NCI-H187 (cell line): ENCODE results near the gene GLRA1.
"Not testable (repeated sequence)": the region's sequence is repeated elsewhere in the genome, so short reads cannot be mapped to it uniquely, and the experiment has no call there.

Experiments used
- DNase-seq, 2 experiments: peaks; one replicate each; lab custom pipeline; 2025; lab: John Stamatoyannopoulos, UW

GLRA1 gene

DNA sequence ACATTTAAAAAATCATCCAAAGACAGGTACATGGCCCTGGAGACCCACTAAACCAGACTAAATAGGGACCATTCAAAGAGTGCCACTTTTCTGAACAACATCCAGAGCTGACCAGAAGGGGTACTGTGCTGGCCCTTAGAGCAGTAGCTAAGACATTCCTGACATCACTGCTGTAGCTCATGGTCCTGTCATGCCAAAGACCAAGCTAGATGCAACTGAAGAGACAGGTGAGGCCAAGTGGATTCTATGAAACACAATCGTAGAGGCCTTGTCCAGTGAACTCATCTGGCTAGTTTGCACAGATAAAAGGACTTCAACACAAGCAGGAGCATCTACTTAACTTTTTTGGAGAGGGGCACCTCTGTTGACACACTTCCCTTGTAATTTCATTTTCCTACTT lies 109.6 kb downstream of the GLRA1 start:
- DNase-seq, result peak in 1 of 2 experiments; percentile 30

DNA sequence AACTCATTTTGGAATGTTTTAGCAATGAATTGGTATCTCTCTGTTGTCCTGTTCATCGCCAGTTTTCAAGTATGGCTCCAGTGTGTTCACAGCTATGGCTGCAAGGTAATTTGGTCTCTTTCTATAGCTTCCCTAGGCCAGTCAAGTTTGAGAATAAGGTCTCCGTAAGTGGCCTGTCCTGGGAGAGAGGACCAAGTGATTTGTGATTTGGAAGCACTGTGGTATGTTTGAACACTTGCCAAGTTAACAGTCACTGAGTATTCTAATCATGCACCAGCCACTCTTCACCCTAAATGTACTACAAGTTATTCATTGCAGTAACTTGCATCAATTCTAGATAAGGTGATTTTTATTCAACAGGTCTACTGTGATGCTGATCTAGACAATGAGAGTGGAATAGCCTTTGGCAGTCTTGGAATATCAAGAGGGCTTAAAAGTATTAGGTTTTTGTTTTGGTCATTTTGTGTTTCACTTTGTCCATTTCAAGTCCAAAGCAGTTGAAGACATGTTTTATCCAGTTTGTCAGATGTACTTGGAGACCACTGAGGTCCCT lies 111.8 kb downstream of the GLRA1 start:
- DNase-seq, result no peak

DNA sequence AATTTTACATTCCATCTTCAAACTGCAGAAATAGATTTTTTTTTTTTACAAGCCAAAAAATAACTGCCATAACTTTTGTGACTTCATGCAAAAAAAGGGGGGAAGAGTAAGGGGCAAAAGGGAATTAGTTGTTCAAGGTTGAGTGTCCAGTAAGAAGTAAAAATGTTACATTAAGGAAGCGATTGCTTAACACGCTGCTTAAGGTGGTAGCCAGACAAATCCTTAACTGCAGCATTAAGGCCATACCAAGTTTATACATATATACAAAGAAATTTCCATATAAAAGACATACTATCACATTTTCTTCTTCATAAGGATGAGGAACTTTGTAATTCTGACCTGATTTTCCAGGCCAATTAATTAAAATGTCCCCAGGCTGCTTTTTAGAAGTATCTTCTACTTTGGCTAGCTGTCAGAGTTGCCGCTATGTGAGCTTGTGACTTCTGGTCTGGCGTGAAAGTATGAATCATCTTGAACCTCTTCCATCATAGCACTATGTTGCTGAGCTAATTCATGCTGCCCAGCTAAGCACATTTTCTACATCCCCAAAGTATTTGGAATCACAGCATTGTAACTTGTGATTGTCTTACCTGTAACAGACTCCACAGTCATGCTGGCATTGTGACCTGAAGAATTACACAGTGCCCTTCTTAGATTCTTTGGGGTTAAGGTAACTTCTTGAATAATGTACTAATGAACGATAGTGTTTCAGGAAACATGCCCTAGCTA lies 112.9 kb downstream of the GLRA1 start:
- DNase-seq, result no peak

DNA sequence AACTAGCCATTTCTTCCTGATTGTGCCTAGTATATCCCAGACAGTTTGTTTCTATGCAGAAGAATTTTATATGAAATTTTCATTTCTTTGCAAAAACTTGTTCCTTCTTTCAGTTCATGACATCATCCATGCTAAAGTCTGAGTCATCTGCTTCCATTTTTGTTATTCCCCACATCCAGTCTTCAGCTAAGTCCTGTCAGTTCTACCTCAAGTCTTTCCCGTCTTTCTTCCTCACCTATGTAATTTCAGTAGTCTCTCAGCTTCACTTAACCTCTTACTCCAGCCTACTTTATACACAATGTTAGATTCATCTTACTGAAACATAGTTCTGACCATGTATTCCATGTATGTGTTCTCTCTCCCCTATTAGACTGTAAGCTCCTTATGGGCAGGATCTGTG lies 113.8 kb downstream of the GLRA1 start:
- DNase-seq, result no peak

DNA sequence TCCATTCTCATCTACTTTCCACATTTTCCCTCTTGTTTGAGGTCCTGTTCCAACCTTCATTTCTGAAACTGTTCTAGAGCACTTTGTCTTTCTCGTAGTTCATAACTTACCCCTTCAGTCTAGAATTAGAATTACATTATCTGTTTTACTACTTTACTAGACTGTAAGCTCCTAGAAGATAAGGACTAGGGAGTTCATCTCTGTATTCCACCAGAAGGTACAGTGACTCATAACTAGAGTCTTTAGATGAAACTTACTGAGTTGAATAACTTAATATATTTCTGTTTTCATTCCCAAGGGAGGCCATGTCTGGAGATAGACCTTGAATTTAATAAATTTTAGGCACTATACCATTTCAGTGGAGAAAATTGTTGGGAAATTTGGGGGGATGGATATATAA lies 114.2 kb downstream of the GLRA1 start:
- DNase-seq, result no peak

DNA sequence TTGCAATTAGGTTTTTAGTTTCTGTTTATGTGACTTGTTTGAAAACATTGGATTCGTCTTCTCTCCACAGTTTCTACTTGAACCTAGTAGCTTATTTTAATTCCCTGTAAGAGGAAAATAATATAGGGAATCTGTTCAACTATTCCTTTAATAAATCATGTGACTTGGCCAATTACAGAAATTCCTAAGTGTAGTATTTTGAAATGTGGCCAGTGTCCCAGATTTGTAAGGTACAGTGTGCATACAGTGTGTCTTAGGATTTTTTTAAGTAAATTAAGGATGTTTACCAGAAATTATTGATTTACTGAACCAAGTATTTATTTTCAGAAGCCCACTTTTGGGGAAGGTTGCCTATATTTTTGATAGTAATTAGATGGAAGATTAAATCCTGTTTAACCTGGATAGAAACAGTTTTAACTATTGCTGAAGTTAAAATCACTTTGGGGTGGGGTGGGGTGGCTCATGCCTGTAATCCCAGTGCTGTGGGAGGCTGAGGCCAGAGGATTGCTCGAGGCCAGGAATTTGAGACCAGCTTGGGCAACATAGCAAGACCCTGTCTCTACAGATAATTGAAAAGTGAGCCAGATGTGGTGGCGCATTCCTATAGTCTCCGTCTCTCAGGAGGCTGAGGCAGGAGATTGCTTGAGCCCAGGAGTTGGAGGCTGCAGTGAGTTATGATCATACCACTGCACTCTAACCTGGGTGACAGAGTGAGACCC lies 116.0 kb downstream of the GLRA1 start:
- DNase-seq, result no peak

DNA sequence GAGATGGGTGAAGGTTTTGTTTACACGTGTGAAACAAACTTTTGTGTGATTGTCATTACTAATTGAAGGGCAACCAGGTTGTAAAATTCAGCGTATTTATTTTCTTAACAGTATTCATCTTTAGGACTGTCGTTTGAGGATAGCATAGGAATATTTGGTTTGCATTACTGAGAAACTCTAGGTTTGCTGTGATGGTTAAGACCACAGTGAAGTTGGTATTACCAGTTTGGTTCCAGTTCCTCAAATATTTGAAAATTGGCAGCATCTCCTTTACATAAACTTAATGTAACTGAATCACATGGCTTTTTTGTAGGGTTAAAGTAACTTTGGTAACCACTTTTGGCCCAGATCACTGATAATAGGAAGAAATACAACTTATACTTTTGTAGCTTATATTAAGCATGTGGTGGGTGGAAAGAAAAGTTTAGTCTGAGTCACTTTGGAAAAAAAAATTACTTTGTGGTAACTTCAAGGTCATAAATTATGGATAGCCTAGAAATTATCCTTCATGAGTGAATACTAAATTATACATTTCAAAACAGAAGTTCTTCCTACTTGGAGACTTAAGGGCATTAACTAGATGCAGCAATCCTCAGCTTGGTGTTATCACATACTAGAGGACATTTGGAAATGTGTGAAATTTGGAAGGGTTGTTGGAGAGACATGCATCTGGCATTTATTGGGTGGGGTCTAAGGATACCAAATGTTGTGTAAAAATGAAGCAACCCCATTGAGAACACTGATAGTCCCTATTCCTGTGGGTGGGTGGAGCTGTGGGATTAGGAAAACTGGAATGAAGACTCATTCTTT lies 119.0 kb downstream of the GLRA1 start:
- DNase-seq, result no peak

DNA sequence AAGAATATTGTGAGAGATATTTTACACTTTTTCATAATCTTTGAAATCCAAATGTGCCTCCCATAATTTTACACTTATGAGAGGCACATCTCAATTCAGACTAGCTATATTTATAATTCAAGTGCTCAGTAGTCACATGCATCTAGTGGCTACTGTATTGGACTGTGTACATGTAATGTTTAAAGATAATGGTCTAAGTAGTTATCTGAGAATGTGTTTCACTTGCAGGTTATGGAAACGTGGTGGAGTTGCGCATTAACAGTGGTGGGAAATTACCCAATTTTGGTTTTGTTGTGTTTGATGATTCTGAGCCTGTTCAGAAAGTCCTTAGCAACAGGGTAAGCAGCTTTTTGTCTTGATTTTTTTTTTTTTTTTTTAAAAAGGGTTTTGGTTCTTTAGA lies 124.1 kb downstream of the GLRA1 start:
- no peak for DNase-seq

DNA sequence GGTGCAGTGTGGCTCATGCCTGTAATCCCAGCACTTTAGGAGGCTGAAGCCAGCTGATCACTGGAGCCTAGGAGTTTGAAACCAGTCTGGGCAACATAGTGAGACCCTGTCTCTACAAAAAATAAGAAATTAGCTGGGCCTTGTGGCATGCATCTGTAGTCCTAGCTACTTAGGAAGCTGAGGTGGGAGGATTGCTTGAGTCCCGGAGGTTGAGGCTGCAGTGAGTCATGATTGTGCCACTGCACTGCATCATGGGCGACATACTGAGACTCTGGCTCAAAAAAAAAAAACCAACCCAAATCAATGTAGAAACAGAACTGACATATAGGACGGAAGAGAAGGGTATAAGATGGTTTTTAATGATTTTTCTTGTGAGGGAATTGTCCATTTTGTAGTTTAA lies 125.2 kb downstream of the GLRA1 start:
- DNase-seq, result no peak

DNA sequence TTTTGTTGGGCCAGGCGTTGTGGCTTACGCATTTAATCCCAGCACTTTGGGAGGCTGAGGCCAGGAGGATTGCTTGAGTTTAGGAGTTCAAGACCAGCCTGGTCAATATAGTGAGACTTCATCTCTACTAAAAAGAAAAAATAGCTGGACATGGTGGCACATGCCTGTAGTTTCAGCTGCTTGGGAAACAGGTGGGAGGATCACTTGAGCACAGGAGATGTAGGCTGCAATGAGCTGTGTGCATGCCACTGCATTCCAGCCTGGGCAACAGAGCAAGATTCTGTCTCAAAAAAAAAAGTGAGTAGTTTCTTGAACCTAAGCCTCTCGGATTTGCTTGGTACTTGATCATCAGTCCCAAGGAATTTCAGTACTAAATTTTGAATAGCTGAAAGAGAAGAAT lies 126.0 kb downstream of the GLRA1 start:
- no peak for DNase-seq

DNA sequence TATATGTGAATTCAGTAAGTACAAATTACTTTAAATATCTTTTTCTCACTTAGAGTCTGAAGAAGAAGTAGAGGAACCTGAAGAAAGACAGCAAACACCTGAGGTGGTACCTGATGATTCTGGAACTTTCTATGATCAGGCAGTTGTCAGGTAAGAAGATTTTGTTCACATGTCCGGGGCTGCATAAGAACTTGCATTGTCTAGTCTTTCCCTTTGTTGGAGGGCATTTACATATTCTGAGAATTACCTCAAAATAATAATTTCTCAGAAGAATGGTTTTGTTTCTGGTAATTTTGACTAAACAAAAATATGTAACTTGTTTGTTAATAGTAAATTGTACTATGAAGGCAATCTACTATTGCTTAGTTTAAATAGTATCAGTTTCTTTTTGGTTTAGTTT lies 129.2 kb downstream of the GLRA1 start:
- DNase-seq, result no peak

DNA sequence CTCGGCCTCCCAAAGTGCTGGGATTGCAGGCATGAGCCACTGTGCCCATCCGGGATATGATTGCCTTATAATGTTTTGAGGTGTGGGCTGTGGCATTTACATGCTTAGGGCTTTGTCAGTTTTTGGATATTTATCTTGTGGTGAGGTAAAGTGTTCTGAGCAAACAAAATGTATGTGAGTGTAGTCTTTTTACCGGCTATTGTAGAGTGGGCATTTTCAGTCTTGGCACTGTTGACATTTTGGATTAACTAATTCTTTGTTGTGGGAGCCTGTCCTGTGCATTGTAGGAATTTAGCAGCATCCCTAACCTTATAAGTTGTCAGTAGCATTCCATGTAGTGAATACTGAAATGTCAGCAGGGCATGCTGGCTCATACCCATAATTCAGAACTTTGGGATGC lies 131.3 kb downstream of the GLRA1 start:
- DNase-seq, result no peak

DNA sequence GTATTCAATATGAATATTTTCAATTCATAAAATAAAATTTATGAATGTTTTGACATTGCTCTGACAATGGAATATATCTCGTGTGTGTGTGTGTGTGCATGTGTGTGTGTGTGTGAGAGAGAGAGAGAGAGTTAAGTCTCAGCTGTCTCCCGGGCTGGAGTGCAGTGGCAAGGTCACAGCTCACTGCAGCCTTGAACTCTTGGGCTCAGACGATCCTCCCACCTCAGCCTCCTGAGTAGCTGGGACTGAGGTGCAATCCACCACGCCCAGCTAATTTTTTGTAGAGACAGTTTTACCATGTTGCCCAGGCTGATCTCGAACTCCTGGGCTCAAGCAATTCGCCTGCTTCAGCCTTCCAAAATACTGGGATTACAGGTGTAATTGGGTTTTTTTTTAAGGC lies 136.8 kb downstream of the GLRA1 start:
- no peak for DNase-seq

DNA sequence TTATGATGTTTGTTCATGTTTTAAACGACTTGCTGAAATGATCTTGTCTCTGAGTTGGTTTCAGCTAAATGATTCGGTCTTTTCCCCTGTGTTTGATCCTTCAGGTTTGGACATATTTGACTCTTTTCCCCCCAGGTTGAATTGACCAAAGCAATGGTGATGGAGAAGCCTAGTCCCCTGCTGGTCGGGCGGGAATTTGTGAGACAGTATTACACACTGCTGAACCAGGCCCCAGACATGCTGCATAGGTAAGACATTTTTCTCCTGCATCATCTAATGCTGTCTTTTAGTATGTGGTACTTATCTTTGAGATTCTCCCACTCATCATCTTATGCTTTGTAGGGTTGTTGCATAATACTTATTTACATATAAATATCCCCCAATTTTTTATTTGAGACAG lies 138.2 kb downstream of the GLRA1 start:
- DNase-seq, result no peak

DNA sequence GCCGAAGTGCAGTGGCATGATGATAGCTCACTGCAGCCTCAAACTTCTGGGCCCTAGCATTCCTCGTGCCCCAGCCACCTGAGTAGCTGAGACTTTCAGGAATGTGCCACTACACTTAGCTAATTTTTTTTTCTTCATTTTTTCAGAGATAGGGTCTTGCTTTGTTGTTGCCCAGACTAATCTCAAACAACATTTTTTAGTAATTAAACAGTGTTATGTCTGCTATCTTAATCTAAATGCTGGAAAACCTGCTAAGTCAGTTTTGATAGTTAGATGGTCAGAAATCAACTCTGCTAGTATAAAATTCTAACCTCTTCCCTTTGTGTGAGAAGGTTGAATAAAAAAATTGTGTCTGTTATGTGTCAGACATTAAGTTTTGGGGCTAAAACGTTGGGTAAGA lies 140.5 kb downstream of the GLRA1 start:
- DNase-seq, result no peak

DNA sequence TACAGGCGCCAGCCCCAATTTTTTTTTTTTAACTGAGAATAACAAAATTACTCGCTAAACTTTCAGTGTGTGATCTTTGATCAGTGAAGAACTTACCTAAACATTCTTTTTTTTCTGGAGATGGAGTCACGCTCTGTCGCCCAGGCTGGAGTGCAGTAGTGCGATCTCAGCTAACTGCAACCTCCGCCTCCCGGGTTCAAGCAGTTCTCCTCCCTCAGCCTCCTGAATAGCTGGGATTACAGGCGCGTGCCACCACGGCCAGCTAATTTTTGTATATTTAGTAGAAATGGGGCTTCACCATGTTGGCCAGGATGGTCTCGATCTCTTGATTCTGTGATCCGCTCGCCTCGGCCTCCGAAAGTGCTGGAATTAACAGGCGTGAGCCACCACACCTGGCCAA lies 141.0 kb downstream of the GLRA1 start:
- DNase-seq, result not testable (repeated sequence)

DNA sequence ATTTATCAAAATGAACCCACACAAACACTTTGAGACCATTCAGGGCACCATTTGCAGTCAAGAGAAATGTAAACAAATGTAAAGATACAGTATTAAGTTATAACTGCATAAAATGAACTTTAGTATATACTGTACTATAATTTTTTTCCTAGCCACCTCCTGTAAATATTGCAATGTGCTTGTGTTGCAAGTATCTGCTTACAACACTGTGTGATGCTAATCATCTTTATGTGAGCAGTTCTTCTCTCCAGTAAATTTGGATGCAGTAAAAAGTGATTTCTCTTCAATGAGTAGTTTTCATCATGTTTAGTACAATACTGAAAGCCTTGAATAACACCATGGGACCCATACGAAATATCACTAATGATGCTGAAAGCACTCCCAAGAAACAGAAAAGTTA lies 143.4 kb downstream of the GLRA1 start:
- no peak for DNase-seq

DNA sequence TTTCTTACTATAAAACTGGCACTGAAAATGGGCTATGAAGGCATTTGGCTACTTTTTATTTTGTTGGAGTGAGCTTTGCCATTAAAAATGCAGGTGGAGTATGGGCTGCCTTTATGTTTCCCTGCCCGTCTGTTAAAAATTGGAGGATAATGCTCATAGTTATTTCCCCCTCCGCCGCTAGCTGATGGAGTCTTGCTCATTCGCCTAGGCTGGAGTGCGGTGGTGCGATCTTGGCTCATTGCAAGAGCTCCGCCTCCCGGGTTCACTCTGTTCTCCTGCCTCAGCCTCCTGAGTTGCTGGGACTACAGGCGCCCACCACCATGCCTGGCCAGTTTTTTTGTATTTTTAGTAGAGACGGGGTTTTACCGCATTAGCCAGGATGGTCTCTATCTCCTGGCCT lies 144.3 kb downstream of the GLRA1 start:
- no peak for DNase-seq

DNA sequence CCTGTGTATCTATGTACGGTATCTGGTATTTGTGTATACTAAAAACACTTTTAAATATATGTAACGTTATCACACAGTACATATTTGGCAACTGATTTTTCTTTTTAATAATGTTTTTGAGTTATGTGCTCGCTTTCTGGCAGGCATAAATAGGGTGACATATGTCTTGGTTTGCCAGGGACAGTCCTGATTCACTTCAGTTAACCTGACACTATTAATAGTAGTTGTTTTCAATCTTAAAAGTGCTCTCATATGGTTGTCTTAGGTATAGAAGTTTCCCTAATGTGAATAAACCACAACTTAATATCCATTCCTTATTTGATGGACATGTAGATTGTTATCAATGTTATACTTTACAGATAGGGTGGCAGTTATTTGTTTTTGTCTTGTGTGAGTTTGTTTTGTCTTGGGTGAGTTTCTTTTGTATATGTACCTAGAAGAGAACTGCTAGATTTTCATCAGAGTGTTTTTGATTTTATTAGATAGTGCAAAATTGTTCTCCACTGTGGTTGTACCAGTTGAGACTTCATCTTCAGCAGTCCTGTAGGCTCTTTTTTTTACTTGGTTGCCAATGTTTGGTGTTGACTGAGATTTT lies 145.0 kb downstream of the GLRA1 start:
- DNase-seq, result no peak

DNA sequence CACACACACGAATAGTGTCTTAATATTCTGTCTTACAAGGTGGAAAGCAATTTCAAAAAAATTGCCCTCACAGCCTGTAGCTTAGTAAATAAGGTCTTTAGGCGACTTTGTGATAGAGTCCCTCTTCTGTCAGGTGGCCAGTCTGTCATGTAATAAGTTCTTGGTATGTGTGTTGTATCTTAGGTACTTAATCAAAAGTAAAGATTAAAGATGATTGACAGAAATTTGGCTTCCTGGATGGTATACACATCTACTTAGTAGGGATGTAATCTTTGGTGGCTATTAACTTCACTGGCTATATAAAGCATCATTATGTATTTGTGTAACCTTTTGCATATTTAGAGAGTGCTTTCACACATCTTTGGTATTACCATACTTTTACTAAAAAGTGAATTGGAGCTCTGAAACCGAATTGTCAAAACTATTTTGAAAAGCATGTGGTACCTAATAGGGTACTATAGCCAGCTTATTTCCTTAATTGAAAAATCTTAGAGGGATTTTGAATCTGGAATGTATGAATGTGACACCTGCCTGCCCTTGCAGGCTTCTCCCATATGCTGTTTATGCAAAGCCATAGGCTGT lies 149.5 kb downstream of the GLRA1 start:
- DNase-seq, result no peak

DNA sequence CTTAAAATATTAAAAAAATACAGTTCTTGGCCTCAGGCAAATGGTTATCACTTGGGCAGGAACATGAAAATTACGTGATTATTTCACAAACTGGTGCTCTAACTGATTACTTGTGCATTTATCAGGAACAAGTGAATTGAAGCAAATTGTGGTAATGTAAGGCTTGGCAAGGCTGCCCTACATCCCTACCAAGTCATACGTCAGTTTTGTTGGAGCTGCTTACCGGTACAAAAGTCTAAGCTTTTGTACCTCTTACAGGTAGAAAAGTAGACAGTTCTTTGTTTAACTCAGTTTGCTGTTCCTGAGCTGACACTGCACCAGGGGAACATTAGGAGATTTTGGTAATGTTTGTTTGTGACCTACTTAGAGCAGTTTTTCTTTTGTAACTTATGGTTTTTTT lies 150.7 kb downstream of the GLRA1 start:
- no peak for DNase-seq
